Stimulated activated CD8-positive, alpha-beta memory T cell treated with anti-CD3 and anti-CD28 coated beads, Interleukin-12 subunit alpha, Interleukin-12 subunit beta, amount 100 ng/mL, for 4 hours (primary cell): Measurements from ENCODE around the gene TTN.

Experiments used
- DNase-seq: peaks from one replicate; pipeline ENCODE4 v3.0.0-alpha.2; 2020; ENCODE audit warnings: low read depth

The TTN gene

DNA sequence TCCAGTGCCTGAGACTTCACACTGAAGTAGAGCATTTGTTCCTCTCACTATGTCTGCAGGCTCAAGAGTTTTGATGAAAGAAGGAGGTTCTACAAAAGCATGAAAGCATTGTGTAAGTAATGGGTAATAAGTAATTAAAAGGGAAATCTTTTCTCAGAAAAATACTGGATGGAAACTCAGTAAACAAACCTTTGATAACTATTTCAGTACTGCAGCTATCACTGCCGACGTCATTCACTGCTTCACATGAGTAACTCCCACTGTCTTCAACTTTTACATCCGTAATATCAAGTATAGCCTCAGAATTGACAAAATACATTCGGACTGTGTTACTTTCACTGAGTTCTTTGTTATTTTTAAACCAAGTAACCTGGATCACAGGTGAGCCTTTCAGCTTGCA is 72.7 kb downstream of the TTN start:
- DNase-seq, result no peak

- no peak for DNase-seq
Measured at GRCh38 chr2:178733975-178734374, 73.2 kb downstream of the TTN start.

- no peak for DNase-seq
Measured at GRCh38 chr2:178732913-178733312, 74.3 kb downstream of the TTN start.

GRCh38 chr2:178731300-178731699 is 75.9 kb downstream of the TTN start:
- no peak for DNase-seq

GRCh38 chr2:178730049-178730448 is 77.2 kb downstream of the TTN start:
- no peak for DNase-seq

- DNase-seq, result no peak
Measured at GRCh38 chr2:178723786-178724346, 83.4 kb downstream of the TTN start.

GRCh38 chr2:178722296-178722695 is 84.9 kb downstream of the TTN start:
- DNase-seq, result no peak

DNA sequence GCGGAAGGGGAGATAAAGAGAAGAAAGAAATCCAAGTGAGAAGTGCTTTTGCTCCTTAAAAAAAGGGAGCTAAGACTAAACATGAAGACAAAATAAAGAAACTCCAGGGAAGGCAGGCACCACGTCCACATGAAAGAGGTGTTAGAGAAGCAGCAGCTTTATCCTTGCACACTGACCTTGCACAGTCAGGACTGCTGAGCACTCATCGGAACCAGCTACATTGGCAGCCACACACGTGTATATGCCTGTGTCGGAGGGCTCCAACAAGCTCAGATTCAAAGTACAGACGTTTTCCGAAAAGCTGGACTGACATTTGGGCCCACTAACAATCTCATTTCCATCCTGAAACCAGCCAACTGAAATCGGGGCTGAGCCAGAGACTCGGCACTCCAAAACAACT is 88.2 kb downstream of the TTN start:
- DNase-seq, result no peak

- DNase-seq, result no peak
Measured at GRCh38 chr2:178718283-178718682, 88.9 kb downstream of the TTN start.

GRCh38 chr2:178716394-178716793 is 90.8 kb downstream of the TTN start:
- DNase-seq, result no peak

DNA sequence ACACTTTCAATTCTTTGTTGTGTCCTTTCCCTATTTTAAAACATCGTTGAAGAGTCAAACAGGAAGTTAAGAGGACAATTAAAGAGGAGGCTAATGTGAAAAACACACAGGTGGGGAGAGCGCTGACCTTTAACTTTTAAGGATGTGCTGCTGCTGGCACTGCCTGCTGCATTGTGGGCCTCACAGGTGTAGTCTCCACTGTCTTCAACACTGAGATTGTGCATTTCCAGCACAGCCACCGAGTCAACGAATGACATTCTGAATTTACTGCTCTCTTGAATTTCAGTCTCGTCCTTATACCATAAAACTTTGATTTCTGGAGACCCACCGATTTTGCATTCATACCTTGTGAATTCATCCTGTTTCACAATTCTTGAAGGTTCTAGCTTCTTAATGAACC is 91.9 kb downstream of the TTN start:
- no peak for DNase-seq

- no peak for DNase-seq
Measured at GRCh38 chr2:178707476-178707875, 99.7 kb downstream of the TTN start.

DNA sequence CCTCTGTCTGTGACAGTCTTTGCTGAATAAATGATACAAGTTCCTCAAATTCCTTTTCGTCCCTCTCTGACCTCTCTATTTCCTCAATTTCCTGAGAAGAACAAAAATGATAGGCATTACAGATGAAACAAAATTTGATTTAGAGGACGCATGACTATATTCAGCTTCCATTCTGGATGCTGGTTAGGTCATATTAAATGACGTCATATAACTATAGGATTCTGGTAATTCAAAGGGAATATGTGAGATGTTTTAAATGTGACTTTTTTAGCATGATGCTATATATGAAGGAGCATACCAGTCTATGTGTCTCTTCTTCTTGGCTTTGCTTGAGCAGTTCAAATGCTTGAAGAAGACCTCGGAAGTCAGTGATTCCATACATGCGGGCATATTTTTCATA is 102.3 kb downstream of the TTN start:
- DNase-seq, result no peak

DNA sequence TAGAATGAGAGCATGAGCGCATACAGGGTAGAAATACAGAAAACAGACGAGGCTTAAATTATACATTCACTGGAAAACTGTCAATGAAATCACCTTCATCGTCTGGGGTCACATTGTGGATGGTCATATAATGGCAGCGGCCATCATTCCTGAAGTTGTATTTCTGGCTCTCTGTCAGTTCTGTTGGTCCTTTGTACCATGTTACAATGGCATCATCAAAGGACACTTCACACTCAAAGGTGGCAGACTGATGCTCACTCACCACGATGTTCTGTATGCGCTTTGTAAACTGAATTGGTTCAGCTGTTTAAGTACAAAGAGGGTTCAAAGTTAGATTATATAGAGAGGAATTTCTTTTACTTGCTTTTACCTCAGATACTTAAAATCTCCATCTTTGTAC is 104.9 kb downstream of the TTN start:
- DNase-seq, result no peak

GRCh38 chr2:178700922-178701342 is 106.3 kb downstream of the TTN start:
- DNase-seq, result no peak

DNA sequence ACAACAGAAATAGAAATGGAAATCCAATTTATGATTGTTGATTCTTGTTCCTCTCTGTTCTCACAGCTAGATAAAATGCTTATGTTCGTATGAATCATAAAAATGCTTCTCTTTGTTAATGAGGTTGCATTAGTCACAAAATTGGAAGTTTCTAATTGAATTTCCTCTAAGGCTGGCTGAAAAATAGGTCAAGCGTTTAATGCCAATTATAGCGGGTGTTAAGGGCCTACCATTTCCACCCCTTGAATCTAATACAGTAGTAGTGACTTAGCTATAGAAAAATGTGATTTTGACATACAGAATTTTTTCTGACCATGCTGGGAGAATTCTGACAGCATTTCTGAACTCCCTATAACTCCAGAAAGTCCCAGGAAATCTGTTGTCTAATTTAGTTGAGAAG is 107.1 kb downstream of the TTN start:
- DNase-seq, result no peak

DNA sequence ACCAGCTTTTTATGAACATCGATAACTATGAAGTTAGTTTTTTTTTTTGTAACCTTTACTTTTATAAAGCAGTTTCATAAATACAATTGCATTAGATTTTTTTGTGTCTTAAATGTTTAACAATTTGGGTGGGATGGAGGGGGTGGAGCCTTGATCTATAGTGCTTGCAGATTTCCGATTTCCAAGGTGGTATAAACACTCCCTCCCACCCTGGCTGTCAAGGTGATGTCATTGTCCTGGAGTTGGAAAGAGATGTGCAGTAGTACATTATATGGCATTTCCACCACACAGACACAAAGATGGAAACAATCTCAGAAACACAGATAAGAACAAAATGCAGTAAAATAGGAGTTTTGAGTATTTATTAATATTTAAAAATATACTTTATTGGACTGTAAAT is 114.4 kb downstream of the TTN start:
- no peak for DNase-seq

GRCh38 chr2:178689808-178690207 is 117.4 kb downstream of the TTN start:
- DNase-seq, result no peak

DNA sequence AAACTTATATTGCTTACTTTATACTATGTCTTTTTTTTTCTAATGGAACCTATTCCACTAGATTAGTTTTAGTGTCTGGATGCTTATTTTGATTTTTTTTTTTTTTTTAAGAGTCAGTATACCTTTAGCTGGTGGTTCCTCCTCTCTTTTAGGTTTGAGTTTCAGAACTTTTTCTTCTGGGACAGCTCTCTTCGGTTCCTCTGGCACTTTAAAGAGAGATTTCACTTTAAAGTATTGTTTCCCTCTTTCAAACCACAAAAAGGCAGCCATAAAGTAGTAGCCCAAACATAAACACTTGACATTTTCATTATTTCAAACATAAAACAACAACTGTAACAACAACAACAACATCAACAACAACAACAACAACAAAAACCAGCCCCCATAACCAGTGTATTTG is 123.3 kb downstream of the TTN start:
- DNase-seq, result no peak

- DNase-seq, result no peak
Measured at GRCh38 chr2:178681081-178681480, 126.1 kb downstream of the TTN start.

DNA sequence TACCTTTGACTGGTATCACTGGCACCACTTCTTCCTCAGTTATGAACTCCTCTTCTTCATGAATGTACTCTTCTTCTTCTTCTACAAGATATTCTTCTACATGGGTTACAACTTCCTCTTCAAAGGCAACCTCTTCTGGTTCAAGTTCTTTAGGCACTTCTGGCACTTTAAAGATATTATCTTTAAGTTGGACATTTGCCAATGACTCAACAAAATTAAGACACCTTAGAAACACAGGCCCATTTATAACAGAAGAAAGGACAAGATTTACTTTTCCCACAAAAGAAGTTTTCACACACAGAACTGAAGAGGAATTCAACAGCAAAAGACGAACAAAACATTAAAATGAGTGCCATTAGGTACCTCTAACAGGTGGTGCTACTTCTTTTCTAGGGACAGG is 127.3 kb downstream of the TTN start:
- no peak for DNase-seq

DNA sequence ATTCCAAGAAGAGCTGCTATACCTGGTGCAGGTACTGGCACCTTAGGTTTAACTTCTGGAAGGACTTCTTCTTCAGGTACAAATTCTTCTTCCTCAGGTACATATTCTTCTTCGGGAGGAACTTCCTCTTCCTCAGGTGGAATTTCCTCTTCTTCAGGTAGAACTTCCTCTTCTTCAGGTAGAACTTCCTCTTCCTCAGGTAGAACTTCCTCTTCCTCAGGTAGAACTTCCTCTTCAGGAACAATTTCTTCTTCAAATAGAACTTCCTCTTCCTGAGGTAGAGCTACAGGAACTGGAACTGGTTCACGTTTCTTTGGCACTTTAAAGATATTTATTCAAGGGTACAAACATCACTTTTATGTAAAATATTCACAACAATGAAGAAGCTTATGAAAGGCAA is 129.6 kb downstream of the TTN start:
- DNase-seq, result no peak

GRCh38 chr2:178676046-178676445 is 131.2 kb downstream of the TTN start:
- no peak for DNase-seq

- DNase-seq, result no peak
Measured at GRCh38 chr2:178674122-178674521, 133.1 kb downstream of the TTN start.

GRCh38 chr2:178666458-178666857 is 140.8 kb downstream of the TTN start:
- DNase-seq, result no peak
